ENCODE data around the gene RXRA.

RXRA gene

DNA sequence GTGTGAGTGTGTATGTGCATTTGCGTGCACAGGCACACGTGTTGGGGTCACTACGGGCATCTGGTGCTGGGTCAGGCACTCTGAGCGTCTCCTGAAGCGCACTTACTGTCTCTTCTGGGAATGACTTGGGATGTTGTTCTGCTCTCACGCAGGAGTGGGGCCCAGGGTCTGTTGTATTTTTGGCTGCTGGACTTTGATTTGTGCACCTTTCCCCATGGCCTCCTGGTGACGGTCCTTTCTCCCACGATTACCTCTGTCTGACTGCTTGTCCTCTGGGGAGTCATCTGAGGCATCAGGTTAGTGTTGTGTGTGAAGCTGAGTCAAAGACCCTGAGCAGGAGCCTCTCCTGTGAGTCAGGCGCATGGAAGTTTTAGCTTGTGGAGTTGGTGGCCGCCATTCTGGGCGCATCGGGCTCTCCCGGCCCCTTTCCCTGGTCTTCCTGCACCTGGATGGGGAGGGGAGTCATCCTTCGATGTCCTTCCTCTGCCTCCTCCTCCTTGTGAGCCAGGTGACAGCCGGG is 62.1 kb downstream of the RXRA start:
- Histone ChIP-seq H3K27me3 (ENCODE audit: control insufficient read depth in 2 of 2, insufficient read depth in 2 of 2, low read length in 2 of 2) (no peaks in the 10 kb centered on the region), H3K4me3 (ENCODE audit: low read length in 2 of 2) (no peak overlapping the region), H3K36me3 (ENCODE audit: control insufficient read depth in 2 of 2, insufficient read depth in 2 of 2, low read length in 2 of 2) (no peaks in the 10 kb centered on the region), H3K4me1 (ENCODE audit: control insufficient read depth in 2 of 2, insufficient read depth in 2 of 2, low read length in 2 of 2) (peaks cover 35 to 38% of the 10 kb centered on the region in 2 donors), H3K9ac (ENCODE audit: low read depth in 1 of 2, low read length in 2 of 2) (no peak overlapping the region), H3K9me3 (ENCODE audit: control insufficient read depth in 2 of 2, low read length in 2 of 2) (no peaks in the 10 kb centered on the region), H3K27ac (ENCODE audit: low read depth in 2 of 2, low read length in 2 of 2) (no peak overlapping the region)

DNA sequence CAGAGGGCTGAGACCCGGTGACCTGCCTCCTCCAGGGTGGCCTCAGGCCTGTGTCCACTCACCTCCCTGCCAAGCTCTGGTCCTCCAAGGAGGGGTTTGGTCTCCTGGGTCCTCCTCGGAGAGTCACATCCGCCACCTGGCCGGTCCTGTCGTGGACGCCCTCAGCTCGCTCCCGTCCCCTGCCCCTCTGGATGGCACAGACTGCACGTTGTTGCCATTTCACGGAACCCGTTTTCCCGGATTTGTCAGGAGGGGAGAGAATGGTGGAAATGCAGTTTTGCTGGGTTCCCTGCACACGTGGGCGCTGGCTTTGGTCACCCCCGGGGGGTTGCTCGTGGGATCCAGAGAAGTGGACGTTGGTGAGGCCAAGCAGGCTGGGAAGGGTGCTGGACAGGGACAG is 62.7 kb downstream of the RXRA start:
- peaks cover 29 to 32% of the 10 kb centered on the region in 2 donors for H3K4me1 ChIP-seq (ENCODE audit: control insufficient read depth in 2 of 2, insufficient read depth in 2 of 2, low read length in 2 of 2)
- H3K36me3 ChIP-seq (ENCODE audit: control insufficient read depth in 2 of 2, insufficient read depth in 2 of 2, low read length in 2 of 2), result no peaks in the 10 kb centered on the region
- no peak overlapping the region for H3K9ac ChIP-seq (ENCODE audit: low read depth in 1 of 2, low read length in 2 of 2)
- no peak overlapping the region for H3K4me3 ChIP-seq (ENCODE audit: low read length in 2 of 2)
- H3K27ac ChIP-seq (ENCODE audit: low read depth in 2 of 2, low read length in 2 of 2), result no peak overlapping the region
- no peaks in the 10 kb centered on the region for H3K9me3 ChIP-seq (ENCODE audit: control insufficient read depth in 2 of 2, low read length in 2 of 2)
- H3K27me3 ChIP-seq (ENCODE audit: control insufficient read depth in 2 of 2, insufficient read depth in 2 of 2, low read length in 2 of 2), result no peaks in the 10 kb centered on the region

DNA sequence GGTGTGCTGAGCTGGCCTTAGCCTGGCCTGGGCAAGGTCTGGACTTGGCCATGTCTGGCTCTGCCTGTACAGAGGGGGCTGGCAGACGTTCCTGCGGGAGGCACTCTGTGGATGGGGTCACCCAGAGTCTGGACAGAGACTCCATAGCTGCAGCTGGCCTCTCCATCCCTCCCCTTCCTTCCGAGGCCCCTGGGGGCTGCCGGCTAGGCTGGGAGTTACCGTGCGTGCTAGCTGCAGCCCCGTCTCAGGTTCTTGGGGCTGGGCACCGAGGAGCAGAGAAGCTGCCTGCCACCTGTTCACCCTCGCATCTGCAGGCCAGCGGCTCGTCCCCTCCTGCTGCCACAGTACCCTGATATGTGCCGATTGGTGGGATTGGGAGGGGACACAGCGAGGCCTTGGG is 63.4 kb downstream of the RXRA start:
- Histone ChIP-seq H3K27me3 (ENCODE audit: control insufficient read depth in 2 of 2, insufficient read depth in 2 of 2, low read length in 2 of 2) (no peaks in the 10 kb centered on the region), H3K36me3 (ENCODE audit: control insufficient read depth in 2 of 2, insufficient read depth in 2 of 2, low read length in 2 of 2) (no peaks in the 10 kb centered on the region), H3K9ac (ENCODE audit: low read depth in 1 of 2, low read length in 2 of 2) (no peak overlapping the region), H3K27ac (ENCODE audit: low read depth in 2 of 2, low read length in 2 of 2) (no peak overlapping the region), H3K4me1 (ENCODE audit: control insufficient read depth in 2 of 2, insufficient read depth in 2 of 2, low read length in 2 of 2) (peaks cover 23 to 28% of the 10 kb centered on the region in 2 donors), H3K9me3 (ENCODE audit: control insufficient read depth in 2 of 2, low read length in 2 of 2) (no peaks in the 10 kb centered on the region), H3K4me3 (ENCODE audit: low read length in 2 of 2) (no peak overlapping the region)

DNA sequence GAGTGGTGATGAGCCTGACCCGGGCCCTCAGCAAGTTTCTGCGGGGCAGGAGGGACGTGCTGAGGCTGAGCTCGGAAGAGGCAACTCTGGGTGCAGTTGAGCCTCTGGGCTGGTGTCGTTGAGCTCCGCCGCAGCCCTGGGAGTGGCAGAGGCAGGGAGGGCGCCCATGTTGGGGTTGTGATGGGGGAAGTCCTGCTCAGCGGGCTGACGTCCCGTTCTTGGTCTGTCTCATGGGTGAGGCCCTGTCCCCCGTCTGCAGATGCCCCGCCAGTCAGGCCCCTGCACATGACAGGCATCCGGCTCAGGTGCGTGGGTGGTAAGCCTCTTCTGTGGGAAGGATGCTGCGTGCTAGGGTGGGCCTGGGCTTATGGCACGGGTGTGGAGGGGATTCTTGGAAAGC is 64.3 kb downstream of the RXRA start:
- no peak overlapping the region for H3K4me3 ChIP-seq (ENCODE audit: low read length in 2 of 2)
- no peaks in the 10 kb centered on the region for H3K36me3 ChIP-seq (ENCODE audit: control insufficient read depth in 2 of 2, insufficient read depth in 2 of 2, low read length in 2 of 2)
- H3K9ac ChIP-seq (ENCODE audit: low read depth in 1 of 2, low read length in 2 of 2), result no peak overlapping the region
- H3K4me1 ChIP-seq (ENCODE audit: control insufficient read depth in 2 of 2, insufficient read depth in 2 of 2, low read length in 2 of 2), result peaks cover 18 to 29% of the 10 kb centered on the region in 2 donors
- peak overlapping the region in 1 of 2 donors; percentile 58 for H3K27ac ChIP-seq (ENCODE audit: low read depth in 2 of 2, low read length in 2 of 2)
- no peaks in the 10 kb centered on the region for H3K27me3 ChIP-seq (ENCODE audit: control insufficient read depth in 2 of 2, insufficient read depth in 2 of 2, low read length in 2 of 2)
- H3K9me3 ChIP-seq (ENCODE audit: control insufficient read depth in 2 of 2, low read length in 2 of 2), result no peaks in the 10 kb centered on the region

DNA sequence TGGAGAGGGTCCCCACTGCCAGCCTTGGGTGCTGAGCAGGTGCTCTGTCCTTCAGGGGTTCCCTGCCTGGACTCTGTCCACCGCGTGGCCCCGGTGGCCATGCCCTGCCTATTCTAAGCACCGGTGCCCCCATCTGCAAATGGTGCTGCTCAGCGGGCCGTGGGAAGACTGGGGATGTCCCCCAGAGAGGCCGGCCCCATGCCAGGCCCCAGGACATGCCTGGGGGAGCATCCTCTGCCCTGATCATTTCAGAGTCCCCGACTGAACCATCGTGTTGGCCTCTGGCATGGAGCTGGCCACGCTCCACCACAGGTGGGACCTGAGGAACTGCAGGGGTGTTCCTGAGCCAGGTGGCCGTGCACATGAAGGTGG is 64.7 kb downstream of the RXRA start:
- H3K27me3 ChIP-seq (ENCODE audit: control insufficient read depth in 2 of 2, insufficient read depth in 2 of 2, low read length in 2 of 2), result no peaks in the 10 kb centered on the region
- H3K4me3 ChIP-seq (ENCODE audit: low read length in 2 of 2), result no peak overlapping the region
- H3K27ac ChIP-seq (ENCODE audit: low read depth in 2 of 2, low read length in 2 of 2), result peak overlapping the region in 1 of 2 donors; percentile 58
- no peaks in the 10 kb centered on the region for H3K9me3 ChIP-seq (ENCODE audit: control insufficient read depth in 2 of 2, low read length in 2 of 2)
- H3K4me1 ChIP-seq (ENCODE audit: control insufficient read depth in 2 of 2, insufficient read depth in 2 of 2, low read length in 2 of 2), result peaks cover 18 to 31% of the 10 kb centered on the region in 2 donors
- H3K36me3 ChIP-seq (ENCODE audit: control insufficient read depth in 2 of 2, insufficient read depth in 2 of 2, low read length in 2 of 2), result no peaks in the 10 kb centered on the region
- H3K9ac ChIP-seq (ENCODE audit: low read depth in 1 of 2, low read length in 2 of 2), result no peak overlapping the region

DNA sequence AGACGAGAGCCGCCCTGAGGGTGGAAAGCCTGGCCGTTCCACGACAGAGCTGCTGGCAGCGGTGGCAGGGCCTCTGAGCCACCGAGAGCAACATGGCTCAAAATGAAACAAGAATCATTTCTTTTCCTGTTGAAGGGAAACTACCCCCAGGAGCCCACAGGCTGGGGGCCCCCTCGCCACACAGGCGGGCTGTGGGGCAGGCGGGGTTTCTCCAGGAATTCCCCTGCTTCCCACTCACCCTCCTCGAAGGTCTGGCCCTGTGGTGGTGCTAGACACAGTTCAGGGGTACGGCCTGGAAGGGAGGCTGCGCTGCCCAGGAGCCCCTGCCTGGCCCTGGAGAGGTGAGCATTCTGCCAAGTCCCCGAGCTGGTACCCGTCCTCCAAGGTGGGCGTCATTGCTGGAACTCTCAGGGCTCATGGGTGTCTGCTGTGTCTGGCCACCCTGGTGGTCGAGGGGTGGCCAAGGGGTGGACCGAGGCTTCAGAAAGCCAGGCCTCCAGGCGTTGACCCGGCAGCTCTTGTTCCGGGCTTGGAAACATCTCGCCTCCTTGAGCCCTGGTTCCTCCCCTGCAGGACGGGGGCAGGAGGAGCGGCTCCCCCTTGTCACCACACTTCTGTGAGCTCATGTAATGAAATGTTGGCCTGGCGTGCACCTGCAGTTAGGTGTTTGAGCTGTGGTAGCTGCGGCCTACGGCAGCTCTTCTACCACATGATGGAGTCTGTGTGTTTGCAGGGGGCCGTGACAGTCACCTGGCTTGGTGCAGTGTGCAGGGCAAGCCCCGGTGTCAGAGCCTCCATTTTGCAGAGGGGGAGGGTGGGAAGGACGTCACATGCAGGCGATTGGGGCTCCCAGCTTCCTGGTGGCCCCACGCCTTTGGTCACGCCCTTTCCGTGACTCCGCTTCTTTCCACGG is 65.3 kb downstream of the RXRA start:
- Histone ChIP-seq H3K9me3 (ENCODE audit: control insufficient read depth in 2 of 2, low read length in 2 of 2) (no peaks in the 10 kb centered on the region), H3K36me3 (ENCODE audit: control insufficient read depth in 2 of 2, insufficient read depth in 2 of 2, low read length in 2 of 2) (no peaks in the 10 kb centered on the region), H3K4me3 (ENCODE audit: low read length in 2 of 2) (peak overlapping the region in 1 of 2 donors; percentile 5), H3K27ac (ENCODE audit: low read depth in 2 of 2, low read length in 2 of 2) (peak overlapping the region in 1 of 2 donors; percentile 58), H3K4me1 (ENCODE audit: control insufficient read depth in 2 of 2, insufficient read depth in 2 of 2, low read length in 2 of 2) (peaks cover 20 to 32% of the 10 kb centered on the region in 2 donors), H3K27me3 (ENCODE audit: control insufficient read depth in 2 of 2, insufficient read depth in 2 of 2, low read length in 2 of 2) (no peaks in the 10 kb centered on the region), H3K9ac (ENCODE audit: low read depth in 1 of 2, low read length in 2 of 2) (no peak overlapping the region)

DNA sequence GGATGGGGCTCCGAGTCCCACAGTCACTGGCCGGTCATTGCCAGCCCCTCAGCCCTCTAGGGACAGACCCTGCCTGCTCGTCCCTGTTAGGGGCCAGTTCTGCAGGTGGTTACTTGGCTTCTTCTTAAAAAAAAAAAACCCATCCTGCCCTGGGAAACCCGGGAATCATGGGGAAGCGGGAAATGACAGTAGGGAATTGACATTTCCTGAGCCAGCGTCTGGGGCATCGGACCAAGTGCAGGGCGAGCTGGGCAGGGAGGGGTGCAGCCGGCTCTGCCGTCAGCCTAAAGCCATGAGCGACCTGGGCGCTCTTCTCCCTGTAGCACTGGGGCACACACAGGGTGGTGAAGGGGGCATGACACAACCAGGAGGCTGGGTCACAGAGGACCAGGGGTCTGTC is 66.6 kb downstream of the RXRA start:
- Histone ChIP-seq H3K9me3 (ENCODE audit: control insufficient read depth in 2 of 2, low read length in 2 of 2) (no peaks in the 10 kb centered on the region), H3K4me1 (ENCODE audit: control insufficient read depth in 2 of 2, insufficient read depth in 2 of 2, low read length in 2 of 2) (peaks cover 16 to 32% of the 10 kb centered on the region in 2 donors), H3K36me3 (ENCODE audit: control insufficient read depth in 2 of 2, insufficient read depth in 2 of 2, low read length in 2 of 2) (no peaks in the 10 kb centered on the region), H3K4me3 (ENCODE audit: low read length in 2 of 2) (no peak overlapping the region), H3K27ac (ENCODE audit: low read depth in 2 of 2, low read length in 2 of 2) (no peak overlapping the region), H3K27me3 (ENCODE audit: control insufficient read depth in 2 of 2, insufficient read depth in 2 of 2, low read length in 2 of 2) (no peaks in the 10 kb centered on the region), H3K9ac (ENCODE audit: low read depth in 1 of 2, low read length in 2 of 2) (no peak overlapping the region)

DNA sequence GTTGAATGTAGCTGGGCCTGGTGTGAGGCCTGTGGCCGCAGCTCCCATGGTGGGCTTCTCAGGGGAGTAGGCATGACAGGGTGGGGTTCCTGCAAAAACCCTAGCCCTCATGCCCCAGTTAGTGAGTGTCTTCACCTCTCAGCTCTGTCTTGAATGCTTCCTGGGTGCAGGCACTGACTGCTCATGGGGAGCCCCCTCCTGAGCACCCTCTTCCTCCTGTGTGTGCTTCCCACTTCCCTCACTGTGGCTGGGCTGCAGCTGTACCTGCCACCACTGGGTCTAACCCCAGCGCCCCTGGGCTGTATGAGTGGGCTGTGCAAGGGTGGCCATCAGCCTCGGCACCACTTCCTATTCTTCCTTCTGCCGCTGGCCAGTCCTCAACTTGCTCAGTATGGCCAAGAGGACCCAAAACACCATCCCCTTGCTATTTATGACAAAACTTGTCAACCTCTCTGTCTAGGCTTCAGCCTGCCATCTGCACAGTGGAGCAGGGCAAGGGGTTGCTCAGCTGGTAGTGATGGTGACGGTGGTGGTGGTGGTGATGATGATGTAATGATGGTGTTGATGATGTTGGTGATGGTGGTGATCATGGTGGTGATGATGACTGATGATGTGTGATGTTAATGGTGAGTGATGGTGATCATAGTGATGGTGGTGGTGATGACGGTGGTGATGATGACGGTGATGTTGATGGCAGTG is 67.5 kb downstream of the RXRA start:
- peaks cover 16 to 32% of the 10 kb centered on the region in 2 donors for H3K4me1 ChIP-seq (ENCODE audit: control insufficient read depth in 2 of 2, insufficient read depth in 2 of 2, low read length in 2 of 2)
- H3K9me3 ChIP-seq (ENCODE audit: control insufficient read depth in 2 of 2, low read length in 2 of 2), result no peaks in the 10 kb centered on the region
- no peak overlapping the region for H3K9ac ChIP-seq (ENCODE audit: low read depth in 1 of 2, low read length in 2 of 2)
- no peaks in the 10 kb centered on the region for H3K27me3 ChIP-seq (ENCODE audit: control insufficient read depth in 2 of 2, insufficient read depth in 2 of 2, low read length in 2 of 2)
- no peak overlapping the region for H3K4me3 ChIP-seq (ENCODE audit: low read length in 2 of 2)
- no peak overlapping the region for H3K27ac ChIP-seq (ENCODE audit: low read depth in 2 of 2, low read length in 2 of 2)
- H3K36me3 ChIP-seq (ENCODE audit: control insufficient read depth in 2 of 2, insufficient read depth in 2 of 2, low read length in 2 of 2), result no peaks in the 10 kb centered on the region

DNA sequence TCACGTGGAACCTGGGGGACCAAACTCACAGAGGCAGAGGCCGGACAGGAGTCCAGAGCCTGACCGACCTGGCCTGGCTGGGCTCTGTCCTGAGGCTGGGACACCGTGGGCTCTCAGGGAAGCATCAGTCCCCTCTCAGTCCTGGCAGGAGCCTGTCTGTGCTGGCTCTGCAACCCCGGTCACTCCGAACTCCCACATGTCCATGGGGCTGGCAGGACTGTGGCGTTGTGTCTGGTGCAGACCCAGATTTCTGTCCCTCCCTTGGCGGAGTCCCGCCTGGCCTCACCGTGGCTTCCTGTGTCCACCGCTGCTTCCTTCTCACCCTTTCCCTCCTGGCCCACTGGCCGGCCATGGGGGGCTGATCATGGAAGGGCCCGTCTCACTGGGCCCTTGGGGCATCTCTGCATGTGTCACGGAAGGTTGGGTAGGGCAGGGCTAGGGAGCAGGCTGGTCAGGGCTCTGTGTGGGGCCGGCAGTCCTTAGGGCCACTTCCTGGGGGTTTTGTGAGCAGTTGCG is 68.8 kb downstream of the RXRA start:
- H3K9ac ChIP-seq (ENCODE audit: low read depth in 1 of 2, low read length in 2 of 2), result no peak overlapping the region
- H3K9me3 ChIP-seq (ENCODE audit: control insufficient read depth in 2 of 2, low read length in 2 of 2), result no peaks in the 10 kb centered on the region
- H3K27ac ChIP-seq (ENCODE audit: low read depth in 2 of 2, low read length in 2 of 2), result no peak overlapping the region
- peaks cover 16 to 32% of the 10 kb centered on the region in 2 donors for H3K4me1 ChIP-seq (ENCODE audit: control insufficient read depth in 2 of 2, insufficient read depth in 2 of 2, low read length in 2 of 2)
- H3K4me3 ChIP-seq (ENCODE audit: low read length in 2 of 2), result no peak overlapping the region
- no peaks in the 10 kb centered on the region for H3K27me3 ChIP-seq (ENCODE audit: control insufficient read depth in 2 of 2, insufficient read depth in 2 of 2, low read length in 2 of 2)
- H3K36me3 ChIP-seq (ENCODE audit: control insufficient read depth in 2 of 2, insufficient read depth in 2 of 2, low read length in 2 of 2), result no peaks in the 10 kb centered on the region

DNA sequence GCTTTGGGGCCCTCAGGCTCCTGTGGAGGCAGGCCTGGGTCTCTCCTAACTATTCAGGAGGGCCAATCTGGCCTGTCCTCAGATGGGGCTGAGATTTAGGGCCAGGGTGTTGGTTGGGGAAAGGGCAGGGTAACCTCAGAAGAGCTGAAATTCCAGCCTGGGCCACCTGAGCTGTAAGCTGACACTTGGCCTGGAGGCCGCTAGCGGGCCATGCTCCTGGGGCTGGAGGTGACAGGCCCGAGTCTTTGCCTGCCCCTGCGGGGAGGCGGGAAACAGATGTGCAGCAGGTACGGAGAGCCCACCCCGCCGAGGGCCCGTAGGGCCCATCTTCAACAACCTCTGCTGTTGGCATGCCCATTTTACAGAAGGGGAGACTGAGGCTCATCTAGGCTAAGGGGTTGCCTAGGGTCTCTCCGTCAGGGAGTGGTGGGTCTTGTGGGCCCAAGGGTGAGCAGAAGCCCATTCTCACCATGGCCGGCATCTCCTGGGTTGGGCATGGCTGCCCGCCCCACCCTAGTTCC is 69.5 kb downstream of the RXRA start:
- Histone ChIP-seq H3K9ac (ENCODE audit: low read depth in 1 of 2, low read length in 2 of 2) (no peak overlapping the region), H3K4me3 (ENCODE audit: low read length in 2 of 2) (peak overlapping the region in 1 of 2 donors; percentile 12), H3K4me1 (ENCODE audit: control insufficient read depth in 2 of 2, insufficient read depth in 2 of 2, low read length in 2 of 2) (peaks cover 16 to 27% of the 10 kb centered on the region in 2 donors), H3K27me3 (ENCODE audit: control insufficient read depth in 2 of 2, insufficient read depth in 2 of 2, low read length in 2 of 2) (no peaks in the 10 kb centered on the region), H3K27ac (ENCODE audit: low read depth in 2 of 2, low read length in 2 of 2) (peak overlapping the region in 1 of 2 donors; percentile 9), H3K36me3 (ENCODE audit: control insufficient read depth in 2 of 2, insufficient read depth in 2 of 2, low read length in 2 of 2) (no peaks in the 10 kb centered on the region), H3K9me3 (ENCODE audit: control insufficient read depth in 2 of 2, low read length in 2 of 2) (no peaks in the 10 kb centered on the region)
